Peyer's patch (tissue), 4 donors: ENCODE results near the gene DLGAP1.

Source experiments
- CTCF ChIP-seq, 6 experiments: fragments of 450-650 bp in 4 of 6; fragments of 200-600 bp in 2 of 6; sonication (generic) in 1 of 6; IDR thresholded peaks; one replicate each; pipeline ENCODE4 v1.5.1; 2017 to 2019; ENCODE audit warnings: antibody characterized with exemption in 6 of 6, mild to moderate bottlenecking in 3 of 6, moderate library complexity in 1 of 6
- POLR2A ChIP-seq, 2 donors: fragments of 450-650 bp; IDR thresholded peaks; one replicate each; pipeline ENCODE4 v1.5.1; 2017; ENCODE audit warnings: antibody characterized with exemption in 2 of 2, mild to moderate bottlenecking in 2 of 2, moderate library complexity in 2 of 2

DNA sequence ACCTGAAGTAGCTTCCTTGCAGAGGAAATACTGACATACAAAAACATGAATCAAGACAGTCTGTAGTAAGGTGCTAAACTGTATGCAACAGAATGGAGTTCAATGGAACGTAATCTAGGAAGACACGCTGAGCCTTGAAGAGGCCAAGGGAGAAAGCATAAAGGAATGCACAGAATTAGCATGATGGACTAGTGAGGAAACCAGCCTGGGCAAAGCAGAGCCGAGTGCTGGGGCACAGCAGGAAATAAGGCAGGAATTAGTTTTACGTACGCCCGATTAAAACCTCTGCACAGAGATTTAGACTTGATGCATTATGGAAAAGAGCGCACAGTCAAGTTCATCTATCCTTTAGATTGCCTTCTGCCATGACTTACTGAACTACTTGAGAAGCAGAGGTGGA is 200.3 kb downstream of the DLGAP1 start:
- TF ChIP-seq CTCF (IDR thresholded peaks at IDR 0.05) (no peak), POLR2A (IDR thresholded peaks at IDR 0.05) (no peak)
